Liver (tissue), 9 donors: Measurements from ENCODE around the gene PLK3. TPM values are rescaled to one million over a fixed set of nuclear protein-coding genes. Genes with fewer than 3 reads are reported as not detected.

Experiments used
- DNase-seq: peaks from one replicate; pipeline ENCODE4 v3.0.0-alpha.2; 2017; ENCODE audit warnings: low spot score
- H3K27ac ChIP-seq, 2 donors: one replicate each; pipeline ENCODE4 v1.7.0; 2013; ENCODE audit warnings: inconsistent platforms in 2 of 2, low read length in 2 of 2, control low read depth in 1 of 2, low read depth in 1 of 2, mild to moderate bottlenecking in 1 of 2
- H3K27me3 ChIP-seq, 4 donors: one replicate each; pipeline versions ENCODE4 v1.6.1 to v1.7.0; 2013; ENCODE audit warnings: low read length in 3 of 4, inconsistent platforms in 1 of 4, mild to moderate bottlenecking in 1 of 4, moderate library complexity in 1 of 4; ENCODE audit not compliant: control insufficient read depth in 4 of 4, insufficient read depth in 4 of 4
- H3K36me3 ChIP-seq, 4 donors: one replicate each; pipeline versions ENCODE4 v1.6.1 to v1.7.0; 2013; ENCODE audit warnings: low read length in 3 of 4, mild to moderate bottlenecking in 3 of 4, low read depth in 1 of 4, moderate library complexity in 1 of 4; ENCODE audit not compliant: control insufficient read depth in 4 of 4, insufficient read depth in 3 of 4
- H3K4me1 ChIP-seq, 4 donors: one replicate each; pipeline versions ENCODE4 v1.6.1 to v1.7.0; 2013; ENCODE audit warnings: low read length in 3 of 4, mild to moderate bottlenecking in 3 of 4, moderate library complexity in 1 of 4; ENCODE audit not compliant: control insufficient read depth in 4 of 4, insufficient read depth in 4 of 4
- H3K4me3 ChIP-seq, 3 donors: one replicate each; pipeline versions ENCODE4 v1.6.1 to v1.7.0; 2013; ENCODE audit warnings: low read length in 3 of 3, control low read depth in 1 of 3, low read depth in 1 of 3, mild to moderate bottlenecking in 1 of 3
- H3K9ac ChIP-seq, 2 donors: one replicate each; pipeline ENCODE4 v1.7.0; 2013; ENCODE audit warnings: low read length in 2 of 2, mild to moderate bottlenecking in 2 of 2, moderate library complexity in 2 of 2, control low read depth in 1 of 2, low read depth in 1 of 2
- H3K9me3 ChIP-seq, 4 donors: one replicate each; pipeline versions ENCODE4 v1.6.1 to v1.7.0; 2013; ENCODE audit warnings: low read length in 3 of 4; ENCODE audit not compliant: control insufficient read depth in 4 of 4
- ATF3 ChIP-seq: IDR thresholded peaks from 2 replicates; pipeline ENCODE4 v1.6.1; 2016; ENCODE audit warnings: antibody characterized with exemption
- EGR1 ChIP-seq, 2 donors: IDR thresholded peaks; 2 replicates each; pipeline ENCODE4 v1.6.1; 2016 to 2018; ENCODE audit warnings: antibody characterized with exemption in 2 of 2, low read depth in 2 of 2
- FOXA1 ChIP-seq: IDR thresholded peaks from 2 replicates; pipeline ENCODE4 v1.6.1; 2016; ENCODE audit warnings: antibody characterized with exemption
- FOXA2 ChIP-seq: IDR thresholded peaks from 2 replicates; pipeline ENCODE4 v1.6.1; 2016; ENCODE audit warnings: antibody characterized with exemption
- HNF4A ChIP-seq, 2 donors: conservative IDR thresholded peaks; 2 replicates each; pipeline ENCODE4 v1.6.1; 2016; ENCODE audit warnings: antibody characterized with exemption in 2 of 2, mild to moderate bottlenecking in 2 of 2
- HNF4G ChIP-seq: IDR thresholded peaks from 2 replicates; pipeline ENCODE4 v1.6.1; 2016; ENCODE audit warnings: antibody characterized with exemption
- JUND ChIP-seq, 2 donors: IDR thresholded peaks; 2 replicates each; pipeline ENCODE4 v1.6.1; 2016; ENCODE audit warnings: antibody characterized with exemption in 2 of 2
- MAX ChIP-seq: IDR thresholded peaks from 2 replicates; pipeline ENCODE4 v1.6.1; 2016; ENCODE audit warnings: antibody characterized with exemption
- NR2F2 ChIP-seq: IDR thresholded peaks from 2 replicates; pipeline ENCODE4 v1.6.1; 2016; ENCODE audit warnings: antibody characterized with exemption
- RAD21 ChIP-seq, 2 donors: IDR thresholded peaks; 2 replicates each; pipeline ENCODE4 v1.6.1; 2016; ENCODE audit warnings: antibody characterized with exemption in 2 of 2, mild to moderate bottlenecking in 2 of 2
- REST ChIP-seq: IDR thresholded peaks from 2 replicates; pipeline ENCODE4 v1.6.1; 2016; ENCODE audit warnings: antibody characterized with exemption, mild to moderate bottlenecking
- RXRA ChIP-seq, 2 donors: IDR thresholded peaks; 2 replicates each; pipeline ENCODE4 v1.6.1; 2017 to 2018; ENCODE audit warnings: antibody characterized with exemption in 2 of 2, mild to moderate bottlenecking in 1 of 2
- TAF1 ChIP-seq: conservative IDR thresholded peaks from 2 replicates; pipeline ENCODE4 v1.6.1; 2016; ENCODE audit warnings: antibody characterized with exemption, mild to moderate bottlenecking
- YY1 ChIP-seq: IDR thresholded peaks from 2 replicates; pipeline ENCODE4 v1.6.1; 2016; ENCODE audit warnings: antibody characterized with exemption, mild to moderate bottlenecking
- WGBS: extraction: QIAGEN DNeasy Blood & Tissue Kit; methylation state at CpG from one replicate; pipeline ENCODE4 v1.1.7; 2013; 5-methylcytosine and 5-hydroxymethylcytosine counted together
- polyA plus RNA-seq, 2 donors: library from polyadenylated mRNA; stranded (reverse) in 1 of 2; unstranded in 1 of 2; fragments of 200-250 nt in 1 of 2; fragments of >200 nt in 1 of 2; fragmentation: Nextera tagmentation in 1 of 2; extraction: Ambion mirVana in 1 of 2; gene quantifications; one replicate each; pipeline versions ENCODE4 v1.2.1 to v1.2.3, GENCODE V29; 2013 to 2015
- total RNA-seq, 2 donors: library from RNA; depleted of rRNA; stranded (reverse); fragments of >200 nt; gene quantifications; one replicate each; pipeline ENCODE4 v1.2.3, GENCODE V29; 2014
- TF ChIP-seq, protein P1 (sequence below): fragments of 150-350 bp; IDR thresholded peaks from 2 replicates; pipeline ENCODE4 v1.5.1; 2017; ENCODE audit warnings: improper control_type of control experiment, low read depth, low read length; ENCODE audit not compliant: missing input control
- TF ChIP-seq, protein P2 (sequence below): IDR thresholded peaks from 2 replicates; pipeline ENCODE4 v1.6.1; 2016; ENCODE audit warnings: antibody characterized with exemption
- donor health status: healthy.
- donor health status: healthy.
- donor health status: healthy.
- donor health status: healthy.
- donor health status: healthy.

The PLK3 gene
- total and polyA plus RNA-seq, 4 donors: 1.5 to 5.7 (median 2.3) TPM

DNA sequence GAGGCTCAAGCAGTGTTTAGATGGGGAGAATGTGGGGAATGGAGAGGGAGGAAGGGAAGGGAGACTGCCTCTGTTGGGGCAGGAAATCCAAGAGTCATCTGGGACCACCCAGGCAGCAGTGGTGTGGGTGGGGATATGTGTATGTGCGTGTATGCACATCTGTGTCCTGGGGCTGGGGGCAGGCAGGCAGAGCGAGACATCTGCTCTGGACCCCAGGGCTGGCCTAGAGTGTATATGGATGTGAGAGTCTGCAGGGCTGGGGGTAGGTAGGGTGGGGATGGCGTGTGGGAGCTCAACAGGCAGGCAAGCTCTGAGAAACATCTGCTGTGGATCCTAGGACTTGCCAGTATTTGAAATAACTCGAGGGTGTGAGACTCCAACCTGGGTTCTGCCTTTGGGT, 39.4 kb downstream of the PLK3 start (continued):
- TF ChIP-seq REST (no peak), HNF4G (no peak), HNF4A (conservative IDR thresholded peaks at IDR 0.05) (no peak), EGR1 (IDR thresholded peaks at IDR 0.05; ENCODE audit: low read depth in 2 of 2) (no peak), TAF1 (no peak)

GRCh38 chr1:44842486-44842861, 42.3 kb downstream of the PLK3 start:
- Histone ChIP-seq H3K36me3 (no peaks in the 10 kb centered on the region), H3K27ac (no peak overlapping the region), H3K27me3 (no peaks in the 10 kb centered on the region), H3K4me1 (peaks cover 0 to 8% (median 6%) of the 10 kb centered on the region in 4 donors), H3K4me3 (peak overlapping the region in 1 of 3 donors; percentile 45), H3K9ac (no peak overlapping the region), H3K9me3 (no peaks in the 10 kb centered on the region)
- no peak for TF ChIP-seq HNF4G
- no peak for TF ChIP-seq EGR1 (IDR thresholded peaks at IDR 0.05; ENCODE audit: low read depth in 2 of 2)
- no peak for TF ChIP-seq FOXA2
- TF ChIP-seq YY1: no peak
- TF ChIP-seq NR2F2: no peak
- no peak for TF ChIP-seq FOXA1
- TF ChIP-seq RXRA (IDR thresholded peaks at IDR 0.05): no peak
- WGBS: 57% methylated on average over 16 of the region's 16 CpGs
- DNase-seq: no peak

GRCh38 chr1:44842862-44843655, 42.9 kb downstream of the PLK3 start, which contains the start of gene PTCH2:
PTCH2 (minus strand) TSS chr1:44843253; CDS start chr1:44842932, 321 bp downstream.
- TF ChIP-seq FOXA2: no peak
- TF ChIP-seq, protein P1, sequence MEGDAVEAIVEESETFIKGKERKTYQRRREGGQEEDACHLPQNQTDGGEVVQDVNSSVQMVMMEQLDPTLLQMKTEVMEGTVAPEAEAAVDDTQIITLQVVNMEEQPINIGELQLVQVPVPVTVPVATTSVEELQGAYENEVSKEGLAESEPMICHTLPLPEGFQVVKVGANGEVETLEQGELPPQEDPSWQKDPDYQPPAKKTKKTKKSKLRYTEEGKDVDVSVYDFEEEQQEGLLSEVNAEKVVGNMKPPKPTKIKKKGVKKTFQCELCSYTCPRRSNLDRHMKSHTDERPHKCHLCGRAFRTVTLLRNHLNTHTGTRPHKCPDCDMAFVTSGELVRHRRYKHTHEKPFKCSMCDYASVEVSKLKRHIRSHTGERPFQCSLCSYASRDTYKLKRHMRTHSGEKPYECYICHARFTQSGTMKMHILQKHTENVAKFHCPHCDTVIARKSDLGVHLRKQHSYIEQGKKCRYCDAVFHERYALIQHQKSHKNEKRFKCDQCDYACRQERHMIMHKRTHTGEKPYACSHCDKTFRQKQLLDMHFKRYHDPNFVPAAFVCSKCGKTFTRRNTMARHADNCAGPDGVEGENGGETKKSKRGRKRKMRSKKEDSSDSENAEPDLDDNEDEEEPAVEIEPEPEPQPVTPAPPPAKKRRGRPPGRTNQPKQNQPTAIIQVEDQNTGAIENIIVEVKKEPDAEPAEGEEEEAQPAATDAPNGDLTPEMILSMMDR: no peak
- TF ChIP-seq RXRA (IDR thresholded peaks at IDR 0.05): no peak
- TF ChIP-seq ATF3: no peak
- no peak for TF ChIP-seq RAD21 (IDR thresholded peaks at IDR 0.05)
- TF ChIP-seq, protein P2, sequence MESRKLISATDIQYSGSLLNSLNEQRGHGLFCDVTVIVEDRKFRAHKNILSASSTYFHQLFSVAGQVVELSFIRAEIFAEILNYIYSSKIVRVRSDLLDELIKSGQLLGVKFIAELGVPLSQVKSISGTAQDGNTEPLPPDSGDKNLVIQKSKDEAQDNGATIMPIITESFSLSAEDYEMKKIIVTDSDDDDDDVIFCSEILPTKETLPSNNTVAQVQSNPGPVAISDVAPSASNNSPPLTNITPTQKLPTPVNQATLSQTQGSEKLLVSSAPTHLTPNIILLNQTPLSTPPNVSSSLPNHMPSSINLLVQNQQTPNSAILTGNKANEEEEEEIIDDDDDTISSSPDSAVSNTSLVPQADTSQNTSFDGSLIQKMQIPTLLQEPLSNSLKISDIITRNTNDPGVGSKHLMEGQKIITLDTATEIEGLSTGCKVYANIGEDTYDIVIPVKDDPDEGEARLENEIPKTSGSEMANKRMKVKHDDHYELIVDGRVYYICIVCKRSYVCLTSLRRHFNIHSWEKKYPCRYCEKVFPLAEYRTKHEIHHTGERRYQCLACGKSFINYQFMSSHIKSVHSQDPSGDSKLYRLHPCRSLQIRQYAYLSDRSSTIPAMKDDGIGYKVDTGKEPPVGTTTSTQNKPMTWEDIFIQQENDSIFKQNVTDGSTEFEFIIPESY: no peak
- TF ChIP-seq HNF4A (conservative IDR thresholded peaks at IDR 0.05): no peak
- no peak for TF ChIP-seq EGR1 (IDR thresholded peaks at IDR 0.05; ENCODE audit: low read depth in 2 of 2)
- no peak for TF ChIP-seq REST
- TF ChIP-seq MAX: no peak
- TF ChIP-seq JUND (IDR thresholded peaks at IDR 0.05): no peak
- no peak for TF ChIP-seq NR2F2
- TF ChIP-seq HNF4G: no peak
- no peak for TF ChIP-seq TAF1
- DNase-seq: peak; percentile 72
- Histone ChIP-seq H3K9me3 (no peaks in the 10 kb centered on the region), H3K27ac (no peak within 1 kb of the TSS), H3K9ac (no peak within 1 kb of the TSS), H3K36me3 (no peaks in the 10 kb centered on the region), H3K27me3 (no peaks in the 10 kb centered on the region), H3K4me1 (peaks cover 0 to 8% (median 6%) of the 10 kb centered on the region in 4 donors), H3K4me3 (peak within 1 kb of the TSS in 1 of 3 donors; percentile 45)
- WGBS: 4% methylated on average over 72 of the region's 72 CpGs
